ENCODE results near the gene SORCS3.

The SORCS3 gene

GRCh38 chr10:104925232-104925851, 284.3 kb downstream of the SORCS3 start:
- H3K4me3 ChIP-seq (replicated peaks; ENCODE audit: low read depth, low read length), result no peak overlapping the region
- peak; percentile 42 for TF ChIP-seq CTCF (IDR thresholded peaks at IDR 0.05; ENCODE audit: low read depth, low read length, missing control alignments)
- DNase-seq (ENCODE audit: extremely low read depth, low read depth), result peak; percentile 4

DNA sequence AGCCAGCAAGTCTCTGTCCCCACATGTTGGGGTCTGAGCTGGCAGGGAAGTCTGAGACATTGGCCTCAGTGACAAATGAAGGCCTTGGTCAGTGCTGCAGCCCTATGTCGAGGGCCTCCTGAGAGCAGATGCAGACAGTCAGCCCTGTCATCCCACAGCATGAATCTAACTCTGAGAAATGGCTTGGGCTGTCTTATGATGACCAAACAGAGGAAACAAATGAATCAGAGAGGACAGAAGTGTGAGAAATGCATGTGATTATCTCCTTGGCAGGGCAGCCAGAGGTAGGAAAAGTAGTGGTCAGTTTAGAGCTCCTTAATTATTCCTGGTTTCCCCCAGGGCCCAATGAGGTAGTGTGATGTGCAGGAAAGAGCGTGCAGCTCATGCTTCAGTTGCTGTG, 287.6 kb downstream of the SORCS3 start:
- TF ChIP-seq CTCF (IDR thresholded peaks at IDR 0.05; ENCODE audit: low read depth, low read length, missing control alignments), result no peak
- DNase-seq (ENCODE audit: extremely low read depth, low read depth), result no peak

GRCh38 chr10:104931612-104932134, 290.6 kb downstream of the SORCS3 start:
- no peak for TF ChIP-seq CTCF (IDR thresholded peaks at IDR 0.05; ENCODE audit: low read depth, low read length, missing control alignments)
- no peak overlapping the region for H3K4me3 ChIP-seq (replicated peaks; ENCODE audit: low read depth, low read length)
- no peak for DNase-seq (ENCODE audit: extremely low read depth, low read depth)

More for the DNA sequence above, 287.6 kb downstream of the SORCS3 start:
- H3K4me3 ChIP-seq (replicated peaks; ENCODE audit: low read depth, low read length), result no peak overlapping the region

DNA sequence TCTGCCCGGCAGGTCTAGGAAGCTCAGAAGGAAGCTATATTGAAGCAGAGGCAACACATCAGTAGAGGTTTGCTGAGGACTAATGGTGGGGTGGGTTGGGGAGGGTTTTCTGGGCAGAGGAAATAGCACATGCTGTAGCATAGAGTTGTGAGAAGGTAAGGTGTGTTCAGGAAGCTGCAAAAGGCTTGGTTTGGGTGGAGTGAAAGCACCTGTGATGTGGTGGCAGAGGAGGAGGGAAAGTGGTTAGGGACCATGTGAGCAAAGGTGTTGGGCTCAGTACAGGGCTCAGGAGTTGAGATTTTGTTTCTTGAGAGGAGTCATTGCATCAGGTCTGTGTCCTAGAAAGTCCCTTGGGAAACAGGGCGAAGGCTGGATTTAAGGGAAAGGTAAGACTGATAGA, 294.6 kb downstream of the SORCS3 start:
- H3K4me3 ChIP-seq (replicated peaks; ENCODE audit: low read depth, low read length), result no peak overlapping the region
- DNase-seq (ENCODE audit: extremely low read depth, low read depth), result no peak

GRCh38 chr10:104937567-104937966, 296.5 kb downstream of the SORCS3 start:
- peak; percentile 20 for DNase-seq (ENCODE audit: extremely low read depth, low read depth)
- H3K4me3 ChIP-seq (replicated peaks; ENCODE audit: low read depth, low read length), result no peak overlapping the region
- no peak for TF ChIP-seq CTCF (IDR thresholded peaks at IDR 0.05; ENCODE audit: low read depth, low read length, missing control alignments)

More for the DNA sequence above, 294.6 kb downstream of the SORCS3 start:
- no peak for TF ChIP-seq CTCF (IDR thresholded peaks at IDR 0.05; ENCODE audit: low read depth, low read length, missing control alignments)

DNA sequence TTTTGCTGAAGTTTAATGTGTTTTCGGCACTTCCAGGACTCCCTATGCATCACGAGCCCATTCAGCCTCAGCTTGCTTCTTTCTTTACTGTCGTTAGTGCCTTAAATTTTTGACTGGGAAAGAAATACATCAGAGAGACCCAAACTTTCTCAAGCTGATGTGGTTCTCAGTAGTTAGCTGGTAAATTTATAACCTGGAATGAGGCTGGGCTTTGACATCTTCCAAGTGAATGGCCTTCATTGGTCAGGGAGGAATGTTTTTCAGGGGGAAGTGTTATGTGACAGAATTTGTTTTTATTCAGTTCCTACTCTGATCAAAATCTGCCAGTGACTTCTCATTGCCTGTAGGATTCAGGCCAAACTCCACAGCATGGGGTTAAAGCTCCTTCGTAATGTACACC, 296.9 kb downstream of the SORCS3 start:
- DNase-seq (ENCODE audit: extremely low read depth, low read depth), result no peak
- TF ChIP-seq CTCF (IDR thresholded peaks at IDR 0.05; ENCODE audit: low read depth, low read length, missing control alignments), result no peak
- no peak overlapping the region for H3K4me3 ChIP-seq (replicated peaks; ENCODE audit: low read depth, low read length)

- H3K4me3 ChIP-seq (replicated peaks; ENCODE audit: low read depth, low read length), result no peak overlapping the region
- DNase-seq (ENCODE audit: extremely low read depth, low read depth), result no peak
- TF ChIP-seq CTCF (IDR thresholded peaks at IDR 0.05; ENCODE audit: low read depth, low read length, missing control alignments), result no peak
Measured at GRCh38 chr10:104941662-104942061, 300.6 kb downstream of the SORCS3 start.

All from HFF-Myc (cell line).